HG03039 (cell line): Measurements from ENCODE around the gene LCP1.

Source experiments
- ATAC-seq: cut with Tn5 transposase; IDR thresholded peaks from one replicate; pipeline ENCODE4 v1.9.1; 2021; ENCODE audit warnings: mild to moderate bottlenecking, moderate library complexity; ENCODE audit not compliant: unreplicated experiment

LCP1 gene

DNA sequence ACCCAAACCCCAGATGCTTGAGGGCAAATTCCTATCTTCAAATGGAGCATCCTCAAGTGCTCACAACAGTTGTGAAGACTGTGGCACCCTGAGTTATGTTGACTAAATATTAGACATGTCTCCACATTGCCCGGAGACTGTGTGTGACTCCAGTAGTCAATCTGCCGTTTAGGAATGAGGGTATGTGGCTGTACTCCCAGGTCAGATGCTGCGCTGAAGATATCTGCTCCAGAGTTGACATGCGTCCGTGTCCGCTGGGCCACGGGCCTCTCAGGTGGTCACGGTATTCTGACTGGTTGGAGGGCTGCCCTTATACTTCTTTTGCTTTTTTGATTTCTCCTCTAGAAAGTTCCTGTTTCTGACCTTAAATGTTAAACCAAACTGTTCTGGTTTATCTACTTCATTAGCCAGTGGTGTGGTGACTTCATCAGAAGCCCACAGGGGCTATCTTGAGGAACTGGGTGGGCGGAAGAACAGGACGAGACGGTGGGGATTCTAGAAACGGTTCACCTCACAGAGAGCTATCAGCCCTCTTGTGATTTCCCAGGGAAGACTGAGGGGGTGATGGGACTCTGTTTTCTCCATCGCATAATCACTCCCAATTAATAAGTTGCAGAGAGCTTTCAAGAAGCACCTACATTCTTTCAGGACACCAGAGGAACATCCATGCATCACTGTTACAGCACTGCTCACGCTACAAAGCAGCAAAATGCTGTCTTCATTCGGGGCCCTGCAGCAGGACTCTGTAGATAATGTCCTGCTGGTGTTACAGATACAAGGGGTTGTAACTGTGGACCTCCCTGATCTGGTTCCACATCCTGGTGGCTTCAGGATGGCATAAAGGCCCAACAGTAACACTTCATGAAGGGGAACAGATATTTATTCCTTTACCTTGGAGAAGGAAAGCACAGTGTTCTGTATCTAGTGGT is 1.3 kb upstream of the LCP1 start:
- no peak for ATAC-seq

DNA sequence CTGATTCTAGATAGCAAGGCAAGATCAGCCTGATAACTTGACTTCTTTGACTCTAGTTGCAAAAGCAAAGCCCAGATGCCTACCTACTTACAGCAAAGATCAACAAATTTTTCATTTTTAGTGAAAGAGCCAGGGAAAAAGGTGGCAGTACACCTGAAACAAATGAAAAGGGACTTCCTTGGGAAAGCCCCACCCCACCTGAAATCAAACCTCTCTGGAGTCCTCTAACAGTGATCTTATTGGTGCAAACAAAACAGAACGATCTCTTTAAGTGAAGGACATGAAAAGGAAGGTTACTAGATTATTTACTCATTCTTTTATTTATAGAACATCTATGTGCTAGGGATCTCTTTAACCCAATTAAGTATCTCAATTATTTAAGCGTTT is 507 bp upstream of the LCP1 start:
- ATAC-seq: no peak

GRCh38 chr13:46181377-46181839 is 569 bp downstream of the LCP1 start:
- no peak for ATAC-seq

DNA sequence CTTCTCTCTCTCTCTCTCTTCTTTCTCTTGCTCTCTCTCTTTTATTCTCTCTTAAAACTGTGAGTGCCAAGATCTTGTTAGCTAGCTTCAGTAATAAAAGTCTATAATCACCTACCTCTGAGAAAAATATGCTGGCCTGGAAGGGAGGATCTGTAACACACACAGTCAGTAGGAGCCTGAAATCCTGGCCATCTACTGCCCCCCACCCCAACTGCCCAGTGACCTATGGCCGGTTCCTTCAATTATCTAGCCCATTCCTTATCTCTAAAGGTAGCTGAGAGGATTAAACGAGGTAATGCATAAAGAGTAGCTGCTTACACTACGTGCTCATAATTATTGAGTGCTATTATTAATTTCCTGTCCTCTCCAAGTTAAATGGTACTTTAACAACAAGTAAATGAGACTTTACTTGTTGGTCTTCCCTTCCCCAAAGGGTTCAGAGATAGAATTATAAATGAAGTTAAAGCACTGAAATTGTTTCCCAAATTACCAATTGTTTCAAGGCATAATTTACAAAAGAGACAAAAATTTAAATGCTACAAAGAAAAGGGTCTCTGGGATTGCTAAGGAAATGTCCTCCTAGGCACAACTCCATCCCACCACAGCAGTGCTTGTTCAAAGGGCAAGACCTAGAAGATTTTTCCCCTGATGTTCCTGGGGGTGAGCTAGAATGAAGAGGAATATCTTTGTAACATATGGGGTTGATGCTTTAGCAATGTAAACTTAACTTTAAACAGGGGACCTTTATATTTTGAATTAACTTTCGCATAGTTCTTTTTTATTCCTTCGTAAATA is 1.8 kb downstream of the LCP1 start:
- ATAC-seq: no peak

DNA sequence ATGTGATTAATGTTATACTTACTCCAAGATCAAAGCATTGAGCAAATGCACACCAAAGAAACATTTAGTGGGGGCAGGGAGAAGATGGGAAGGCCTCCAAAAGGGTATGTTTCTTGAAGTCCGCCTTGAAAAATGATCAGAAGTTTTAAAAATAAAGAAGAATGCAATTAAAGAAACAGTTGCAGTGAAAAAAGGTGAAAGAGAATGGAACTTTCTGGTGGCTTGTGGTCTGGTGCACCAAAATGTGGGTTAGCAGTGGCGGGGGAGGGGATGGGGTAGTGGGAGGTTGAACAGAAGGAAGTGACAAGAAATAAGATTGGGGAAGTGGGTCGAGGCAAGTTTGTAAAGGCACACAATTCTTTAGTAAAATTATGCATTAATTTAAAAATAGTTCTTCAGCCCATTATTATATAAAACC is 2.5 kb downstream of the LCP1 start:
- no peak for ATAC-seq

GRCh38 chr13:46178821-46179220 is 3.2 kb downstream of the LCP1 start:
- ATAC-seq: no peak

- ATAC-seq: no peak
Measured at GRCh38 chr13:46178143-46178542, 3.8 kb downstream of the LCP1 start.

GRCh38 chr13:46176756-46177155 is 5.2 kb downstream of the LCP1 start:
- peak; percentile 28 for ATAC-seq

- peak; percentile 34 for ATAC-seq
Measured at GRCh38 chr13:46173656-46174055, 8.3 kb downstream of the LCP1 start.

- no peak for ATAC-seq
Measured at GRCh38 chr13:46172531-46172991, 9.4 kb downstream of the LCP1 start.

GRCh38 chr13:46171739-46172138 is 10.2 kb downstream of the LCP1 start:
- no peak for ATAC-seq

- no peak for ATAC-seq
Measured at GRCh38 chr13:46171217-46171616, 10.8 kb downstream of the LCP1 start.

DNA sequence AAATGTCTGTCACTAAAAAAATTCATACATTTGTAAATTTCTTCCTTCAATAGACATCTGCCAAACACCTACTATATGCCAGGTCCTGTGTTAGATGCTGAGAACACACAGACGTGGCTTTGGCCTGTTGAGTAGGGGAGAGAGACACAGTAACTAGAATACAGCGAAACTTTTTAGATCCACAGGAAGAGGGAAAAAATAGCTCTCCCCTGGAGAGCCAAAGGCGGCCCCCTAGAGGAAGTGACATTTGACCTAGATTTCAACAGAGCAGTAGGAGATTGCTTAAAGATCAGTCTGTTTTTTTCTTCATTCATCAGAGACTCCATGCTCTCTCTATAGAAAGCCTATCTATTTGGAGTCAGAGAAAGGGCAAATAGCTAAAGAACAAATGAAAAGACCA is 11.3 kb downstream of the LCP1 start:
- no peak for ATAC-seq

DNA sequence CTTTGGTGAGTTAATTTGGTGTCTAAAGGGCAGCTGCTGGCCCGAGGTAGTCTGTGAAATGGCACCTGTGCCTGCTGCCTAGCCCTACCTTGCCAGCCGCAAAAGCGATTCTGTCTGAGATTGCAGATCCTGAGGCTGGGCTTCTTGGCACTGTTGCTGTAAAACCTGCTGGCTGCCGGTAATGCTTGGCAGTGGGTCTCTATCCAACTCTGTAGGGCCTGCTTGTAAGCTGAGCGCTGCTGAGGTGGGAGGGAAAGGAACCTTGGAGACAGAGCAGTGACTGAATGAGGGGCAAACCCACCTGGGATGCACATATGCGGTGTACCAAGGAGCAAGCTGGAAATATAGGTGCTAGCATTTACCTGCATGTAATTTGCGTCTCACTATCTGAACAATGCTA is 11.7 kb downstream of the LCP1 start:
- no peak for ATAC-seq

DNA sequence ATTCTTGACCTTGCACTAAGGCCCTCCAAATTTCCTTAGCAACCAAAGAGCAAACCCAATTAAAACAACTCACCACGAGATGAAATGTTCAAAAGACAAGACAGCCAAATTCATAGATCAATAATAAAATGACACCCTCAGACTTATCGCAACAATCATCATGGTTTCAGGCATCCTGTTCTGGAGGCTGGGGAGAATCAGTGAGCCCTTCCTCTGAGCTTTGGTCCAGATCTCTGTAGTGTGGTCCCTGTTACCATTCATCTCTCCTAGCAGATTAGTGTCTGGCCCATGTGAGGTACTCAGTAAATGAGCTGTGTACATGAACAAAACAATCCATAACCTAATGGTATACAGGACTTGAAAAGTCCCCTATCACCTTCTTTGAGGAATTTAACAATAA is 12.2 kb downstream of the LCP1 start:
- ATAC-seq: no peak

DNA sequence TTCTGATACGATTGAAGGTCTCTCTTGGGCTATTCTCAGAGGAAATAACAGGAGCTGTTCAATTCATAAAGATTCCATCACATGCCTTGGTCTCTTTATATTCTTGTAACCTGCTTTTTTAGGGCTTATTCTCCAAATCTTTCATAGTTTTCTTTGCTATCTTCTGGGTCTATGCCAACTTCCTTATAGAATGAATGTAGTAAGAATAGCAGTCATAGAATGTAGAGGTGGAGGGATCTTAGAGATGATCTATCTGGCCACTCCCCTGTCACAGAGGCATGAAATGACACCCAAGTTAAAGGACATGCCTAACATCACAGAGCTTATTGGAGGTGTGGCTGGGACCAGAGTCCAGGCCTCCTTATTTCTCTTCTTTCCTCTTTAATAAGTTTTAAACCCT is 13.2 kb downstream of the LCP1 start:
- no peak for ATAC-seq

GRCh38 chr13:46168341-46168740 is 13.6 kb downstream of the LCP1 start:
- ATAC-seq: peak; percentile 39

DNA sequence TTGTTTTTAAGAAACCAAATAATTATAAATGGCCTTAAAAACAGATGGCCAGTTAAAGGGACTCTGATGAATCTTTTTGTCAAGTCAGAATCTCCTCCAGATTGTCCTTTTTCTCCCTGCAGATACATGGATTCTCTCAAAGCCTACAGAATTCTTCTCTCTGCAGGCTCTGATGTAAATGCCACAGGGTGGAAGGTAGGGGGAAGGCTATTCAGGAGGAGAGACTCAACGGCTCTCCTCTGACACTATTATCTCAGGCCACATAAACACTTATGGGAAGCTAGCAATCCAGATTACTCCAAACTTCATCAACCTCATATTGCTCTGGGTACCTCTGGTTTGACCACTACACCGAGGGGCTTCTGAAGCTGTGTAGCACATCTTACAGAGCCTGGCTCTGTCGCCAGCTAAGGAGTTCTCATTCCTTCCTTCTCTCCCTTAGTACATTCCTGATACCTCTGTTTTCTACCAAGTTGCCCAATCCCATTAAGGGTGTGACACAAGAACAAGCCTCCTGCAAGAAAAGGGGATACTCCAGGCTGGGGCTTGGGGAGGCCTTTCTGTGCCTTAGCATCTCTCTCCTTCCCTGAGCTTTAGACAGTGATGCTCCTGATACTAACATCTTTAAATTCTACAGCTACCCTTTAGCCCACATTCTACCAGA is 14.9 kb downstream of the LCP1 start:
- no peak for ATAC-seq

DNA sequence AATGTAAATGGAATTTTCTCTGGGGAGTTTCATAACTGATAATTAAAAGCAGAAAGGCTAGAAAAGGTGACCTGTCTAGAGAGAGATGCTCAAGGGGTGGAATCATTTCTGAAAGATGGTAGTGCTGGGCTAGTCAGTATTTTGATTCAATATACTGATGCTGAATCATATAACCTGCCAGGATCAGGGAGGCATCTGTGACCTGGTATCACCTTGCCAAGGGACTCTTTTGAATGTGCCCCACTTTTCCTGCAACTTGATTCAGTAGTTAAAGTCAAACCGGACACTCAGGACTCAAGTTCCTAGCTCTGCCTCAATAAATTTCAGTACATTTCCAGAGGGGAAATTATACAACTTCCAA is 15.8 kb downstream of the LCP1 start:
- no peak for ATAC-seq

DNA sequence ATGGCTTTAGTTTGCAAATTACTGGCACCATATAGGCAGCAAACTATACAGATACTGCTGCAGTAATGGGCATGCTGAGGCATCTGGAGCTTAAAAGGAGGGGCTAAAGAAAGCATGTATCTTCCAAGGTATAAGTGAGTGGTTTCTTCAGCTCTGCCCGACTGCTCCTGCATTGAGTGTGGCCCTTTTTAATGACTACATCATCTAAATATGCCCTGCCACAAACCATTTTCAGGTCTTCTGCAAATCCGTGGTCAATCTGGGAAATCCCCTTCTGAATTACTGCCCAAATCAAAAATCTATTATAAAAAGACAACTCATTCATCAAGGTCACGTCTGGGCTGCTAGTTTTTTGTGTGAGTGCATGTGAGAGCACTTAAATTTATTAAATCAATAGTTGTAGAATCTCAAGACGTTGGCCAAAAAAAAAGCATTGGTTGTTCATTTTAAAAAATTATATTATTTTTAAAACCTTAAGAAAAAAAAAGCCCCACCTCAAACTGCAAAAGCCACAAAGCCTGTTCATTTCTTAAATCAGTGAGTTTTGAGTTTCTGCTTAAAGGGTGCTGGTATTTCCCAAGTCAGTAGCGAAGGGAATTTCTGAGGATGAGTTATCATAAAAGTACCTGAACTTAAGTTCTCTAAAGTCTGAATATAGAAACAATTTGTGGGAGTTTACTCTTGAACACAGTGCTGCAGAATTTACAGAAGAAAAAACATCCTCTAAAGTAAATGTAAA is 16.3 kb downstream of the LCP1 start:
- peak; percentile 32 for ATAC-seq

DNA sequence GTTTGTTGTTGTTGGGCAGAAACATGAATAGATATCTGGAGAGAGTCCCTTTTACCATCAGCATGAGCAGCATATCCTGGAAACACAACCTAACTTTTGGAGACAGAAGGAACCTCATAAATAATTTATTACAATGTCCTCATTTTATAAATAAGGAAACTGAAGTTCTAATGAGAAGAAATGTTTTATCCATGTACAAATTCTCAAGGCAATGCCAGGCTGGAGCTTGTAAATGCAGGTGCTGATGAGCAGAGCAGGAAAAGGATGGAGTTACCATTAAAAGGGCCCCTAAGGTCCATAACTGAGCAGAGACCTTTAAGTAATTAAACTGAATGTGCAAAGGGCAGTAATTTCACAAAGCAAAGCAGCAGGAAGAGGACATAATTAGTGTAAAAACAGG is 17.3 kb downstream of the LCP1 start:
- ATAC-seq: no peak
